HepG2 (cell line): Measurements from ENCODE around the gene RSPRY1. TPM values are rescaled to one million over a fixed set of nuclear protein-coding genes. Genes with fewer than 3 reads are reported as not detected.

ENCODE experiments used
- ATRX ChIP-seq: sonication (generic); formaldehyde crosslinking; IDR thresholded peaks from 2 replicates; pipeline ENCODE4 v1.4.0; 2020; ENCODE audit warnings: missing genetic modification reagents, borderline replicate concordance
- CAMTA2 ChIP-seq: sonication (generic); formaldehyde crosslinking; IDR thresholded peaks from 2 replicates; pipeline ENCODE4 v1.4.0; 2020; ENCODE audit warnings: mild to moderate bottlenecking, missing genetic modification reagents, borderline replicate concordance
- CEBPG ChIP-seq: IDR thresholded peaks from 2 replicates; pipeline ENCODE4 v1.6.1; 2016
- GATAD1 ChIP-seq: IDR thresholded peaks from 2 replicates; pipeline ENCODE4 v1.6.1; 2016; ENCODE audit warnings: missing genetic modification reagents, missing compliant biosample characterization
- JUNB ChIP-seq: sonication (generic); formaldehyde crosslinking; IDR thresholded peaks from 2 replicates; pipeline ENCODE4 v1.8.0; 2022; ENCODE audit warnings: missing genetic modification reagents, mild to moderate bottlenecking, borderline replicate concordance
- KDM6A ChIP-seq: IDR thresholded peaks from 2 replicates; pipeline ENCODE4 v1.6.1; 2016; ENCODE audit warnings: low read depth
- NR2F1 ChIP-seq, 2 experiments: fragments of 450-650 bp in 1 of 2; formaldehyde crosslinking in 1 of 2; IDR thresholded peaks; 2 replicates each; pipeline versions ENCODE4 v1.5.0 to v1.6.1; 2016 to 2020; ENCODE audit warnings: mild to moderate bottlenecking in 1 of 2, missing compliant biosample characterization in 1 of 2, missing genetic modification reagents in 1 of 2, moderate library complexity in 1 of 2
- PHF20 ChIP-seq: sonication (generic); formaldehyde crosslinking; IDR thresholded peaks from 2 replicates; pipeline ENCODE4 v1.5.0; 2020; ENCODE audit warnings: mild to moderate bottlenecking, missing genetic modification reagents
- PHF8 ChIP-seq: sonication (generic); formaldehyde crosslinking; IDR thresholded peaks from 2 replicates; pipeline ENCODE4 v1.5.0; 2020; ENCODE audit warnings: missing genetic modification reagents
- SAP130 ChIP-seq: IDR thresholded peaks from 2 replicates; pipeline ENCODE4 v1.6.1; 2016; ENCODE audit warnings: low read depth
- SPEN ChIP-seq: sonication (generic); formaldehyde crosslinking; IDR thresholded peaks from 2 replicates; pipeline ENCODE4 v1.5.1; 2020; ENCODE audit warnings: low read depth, mild to moderate bottlenecking, missing genetic modification reagents
- SRSF1 ChIP-seq: fragments of 200-400 bp; formaldehyde crosslinking; optimal IDR thresholded peaks from 2 replicates; pipeline ENCODE3; 2017; ENCODE audit warnings: mild to moderate bottlenecking, low read depth, low read length, moderate library complexity
- STAG1 ChIP-seq: sonication (generic); formaldehyde crosslinking; IDR thresholded peaks from 2 replicates; pipeline ENCODE4 v1.4.0; 2020; ENCODE audit warnings: missing genetic modification reagents
- U2AF2 ChIP-seq: fragments of 200-400 bp; formaldehyde crosslinking; IDR thresholded peaks from 2 replicates; pipeline ENCODE4 v1.6.1; 2017; ENCODE audit warnings: low read depth, mild to moderate bottlenecking, low read length
- XBP1 ChIP-seq: sonication (generic); formaldehyde crosslinking; IDR thresholded peaks from 2 replicates; pipeline ENCODE4 v1.5.0; 2020; ENCODE audit warnings: missing genetic modification reagents
- ZKSCAN5 ChIP-seq: sonication (generic); formaldehyde crosslinking; IDR thresholded peaks from 2 replicates; pipeline ENCODE4 v1.5.1; 2020; ENCODE audit warnings: mild to moderate bottlenecking, missing genetic modification reagents
- ZMYM2 ChIP-seq: sonication (generic); formaldehyde crosslinking; IDR thresholded peaks from 2 replicates; pipeline ENCODE4 v1.8.0; 2022; ENCODE audit warnings: mild to moderate bottlenecking, missing genetic modification reagents
- ZNF225 ChIP-seq: sonication (generic); formaldehyde crosslinking; IDR thresholded peaks from 2 replicates; pipeline ENCODE4 v1.4.0; 2020; ENCODE audit warnings: mild to moderate bottlenecking, missing genetic modification reagents
- ZNF264 ChIP-seq: sonication (generic); formaldehyde crosslinking; IDR thresholded peaks from 2 replicates; pipeline ENCODE4 v1.4.0; 2020; ENCODE audit warnings: missing genetic modification reagents
- ZNF275 ChIP-seq: sonication (generic); formaldehyde crosslinking; IDR thresholded peaks from 2 replicates; pipeline ENCODE4 v1.8.0; 2022; ENCODE audit warnings: missing genetic modification reagents, mild to moderate bottlenecking, inconsistent platforms, borderline replicate concordance
- ZNF354B ChIP-seq: sonication (generic); formaldehyde crosslinking; IDR thresholded peaks from 2 replicates; pipeline ENCODE4 v1.8.0; 2022; ENCODE audit warnings: mild to moderate bottlenecking, missing genetic modification reagents
- ZNF503 ChIP-seq: sonication (generic); formaldehyde crosslinking; IDR thresholded peaks from 2 replicates; pipeline ENCODE4 v1.4.0; 2020; ENCODE audit warnings: missing genetic modification reagents
- ZNF562 ChIP-seq: sonication (generic); formaldehyde crosslinking; IDR thresholded peaks from 2 replicates; pipeline ENCODE4 v1.8.0; 2022; ENCODE audit warnings: missing genetic modification reagents, borderline replicate concordance
- ZNF782 ChIP-seq: sonication (generic); formaldehyde crosslinking; IDR thresholded peaks from 2 replicates; pipeline ENCODE4 v1.4.0; 2020; ENCODE audit warnings: missing genetic modification reagents, mild to moderate bottlenecking, borderline replicate concordance
- ZSCAN21 ChIP-seq: sonication (generic); formaldehyde crosslinking; IDR thresholded peaks from 2 replicates; pipeline ENCODE4 v1.8.0; 2022; ENCODE audit warnings: mild to moderate bottlenecking, missing genetic modification reagents, moderate library complexity, borderline replicate concordance
- polyA plus RNA-seq, 8 experiments: library from polyadenylated mRNA; depleted of rRNA in 3 of 8; stranded (reverse) in 7 of 8; unstranded in 1 of 8; fragments of >200 nt; fragmentation: Illumina TruSeq in 4 of 8; extraction: Trizol in 4 of 8; gene quantifications; 2 replicates each; pipeline versions ENCODE4 v1.2.1 to v1.2.3, GENCODE V29; 2011 to 2016; ENCODE audit warnings: low read depth in 4 of 8, missing spikeins in 1 of 8, mixed read lengths in 1 of 8; ENCODE audit not compliant: insufficient read depth in 1 of 8
- total RNA-seq, 5 experiments: library from RNA; depleted of rRNA; stranded (reverse); fragments of >200 nt; fragmentation: Illumina TruSeq; extraction: Trizol; gene quantifications; 2 replicates each; pipeline ENCODE4 v1.2.3, GENCODE V29; 2016; ENCODE audit warnings: low read depth in 1 of 5
- TF ChIP-seq, protein P1 (sequence below): IDR thresholded peaks from 2 replicates; pipeline ENCODE4 v1.6.1; 2016
- TF ChIP-seq, protein P2 (sequence below): sonication (generic); formaldehyde crosslinking; IDR thresholded peaks from 2 replicates; pipeline ENCODE4 v1.8.1; 2023; ENCODE audit warnings: mild to moderate bottlenecking, missing genetic modification reagents, borderline replicate concordance
- TF ChIP-seq, protein P3 (sequence below): sonication (generic); formaldehyde crosslinking; IDR thresholded peaks from 2 replicates; pipeline ENCODE4 v1.4.0; 2020; ENCODE audit warnings: missing genetic modification reagents, borderline replicate concordance

Gene RSPRY1
- total and polyA plus RNA-seq, 2 of the 13 experiments (the other 11 are each of a cell fraction or from before 2014, with no cell fraction given) = 53.4 to 61.0 TPM

DNA sequence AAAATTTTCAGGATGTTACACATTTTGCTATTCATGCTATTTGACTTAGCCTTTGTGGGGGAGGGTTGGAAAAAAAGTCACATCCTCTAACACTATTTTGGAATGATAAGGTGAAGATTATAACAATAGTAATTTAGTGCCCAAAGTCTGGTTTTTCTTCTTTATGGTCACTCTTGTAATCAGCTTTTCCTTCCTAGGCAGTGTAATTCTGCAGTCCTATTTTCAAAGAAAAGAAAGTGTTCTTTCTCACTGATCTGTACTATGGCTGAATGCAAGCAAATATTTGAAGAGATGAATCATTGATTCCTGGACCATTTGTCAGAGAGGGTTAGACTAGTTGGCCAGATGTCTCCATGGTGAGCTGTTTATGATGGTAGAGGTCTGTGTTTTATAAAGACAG, 8.4 kb downstream of the RSPRY1 start (continued):
- TF ChIP-seq, protein P1, sequence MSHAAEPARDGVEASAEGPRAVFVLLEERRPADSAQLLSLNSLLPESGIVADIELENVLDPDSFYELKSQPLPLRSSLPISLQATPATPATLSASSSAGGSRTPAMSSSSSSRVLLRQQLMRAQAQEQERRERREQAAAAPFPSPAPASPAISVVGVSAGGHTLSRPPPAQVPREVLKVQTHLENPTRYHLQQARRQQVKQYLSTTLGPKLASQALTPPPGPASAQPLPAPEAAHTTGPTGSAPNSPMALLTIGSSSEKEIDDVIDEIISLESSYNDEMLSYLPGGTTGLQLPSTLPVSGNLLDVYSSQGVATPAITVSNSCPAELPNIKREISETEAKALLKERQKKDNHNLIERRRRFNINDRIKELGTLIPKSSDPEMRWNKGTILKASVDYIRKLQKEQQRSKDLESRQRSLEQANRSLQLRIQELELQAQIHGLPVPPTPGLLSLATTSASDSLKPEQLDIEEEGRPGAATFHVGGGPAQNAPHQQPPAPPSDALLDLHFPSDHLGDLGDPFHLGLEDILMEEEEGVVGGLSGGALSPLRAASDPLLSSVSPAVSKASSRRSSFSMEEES (CRISPR knock-in tag) = no peak
- peak; percentile 92; the same call in 1 of the 2 replicates for TF ChIP-seq JUNB (CRISPR knock-in tag)
- no peak for TF ChIP-seq ZKSCAN5
- no peak for TF ChIP-seq ZMYM2 (CRISPR knock-in tag)
- TF ChIP-seq ZSCAN21 (CRISPR knock-in tag) = no peak
- no peak for TF ChIP-seq ZNF275 (CRISPR knock-in tag)
- TF ChIP-seq KDM6A = no peak
- TF ChIP-seq ZNF264 (CRISPR knock-in tag) = no peak
- TF ChIP-seq U2AF2 = no peak
- no peak for TF ChIP-seq ZNF225 (CRISPR knock-in tag)
- TF ChIP-seq NR2F1 (CRISPR knock-in tag; IDR thresholded peaks at IDR 0.05) = peak in 1 of 2 experiments; percentile 39; a peak in 1 of 4 replicates
- no peak for TF ChIP-seq XBP1 (CRISPR knock-in tag)
- TF ChIP-seq SRSF1 = no peak
- no peak for TF ChIP-seq CAMTA2 (CRISPR knock-in tag)
- TF ChIP-seq GATAD1 (CRISPR knock-in tag) = peak; percentile 66
- no peak for TF ChIP-seq PHF8 (CRISPR knock-in tag)
- TF ChIP-seq, protein P2, sequence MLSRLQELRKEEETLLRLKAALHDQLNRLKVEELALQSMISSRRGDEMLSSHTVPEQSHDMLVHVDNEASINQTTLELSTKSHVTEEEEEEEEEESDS (CRISPR knock-in tag) = 0 out of 2 replicates have a peak, but pooled peaks have one; percentile 35
- TF ChIP-seq ZNF354B (CRISPR knock-in tag) = no peak
- TF ChIP-seq ZNF562 (CRISPR knock-in tag) = no peak
- peak; percentile 93 for TF ChIP-seq SAP130 (CRISPR knock-in tag)
- TF ChIP-seq, protein P3, sequence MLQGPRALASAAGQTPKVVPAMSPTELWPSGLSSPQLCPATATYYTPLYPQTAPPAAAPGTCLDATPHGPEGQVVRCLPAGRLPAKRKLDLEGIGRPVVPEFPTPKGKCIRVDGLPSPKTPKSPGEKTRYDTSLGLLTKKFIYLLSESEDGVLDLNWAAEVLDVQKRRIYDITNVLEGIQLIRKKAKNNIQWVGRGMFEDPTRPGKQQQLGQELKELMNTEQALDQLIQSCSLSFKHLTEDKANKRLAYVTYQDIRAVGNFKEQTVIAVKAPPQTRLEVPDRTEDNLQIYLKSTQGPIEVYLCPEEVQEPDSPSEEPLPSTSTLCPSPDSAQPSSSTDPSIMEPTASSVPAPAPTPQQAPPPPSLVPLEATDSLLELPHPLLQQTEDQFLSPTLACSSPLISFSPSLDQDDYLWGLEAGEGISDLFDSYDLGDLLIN = no peak
- no peak for TF ChIP-seq PHF20 (CRISPR knock-in tag)
- TF ChIP-seq ZNF503 (CRISPR knock-in tag) = no peak
- TF ChIP-seq CEBPG (CRISPR knock-in tag) = peak; percentile 55; the same call in 1 of the 2 replicates
- no peak for TF ChIP-seq ZNF782 (CRISPR knock-in tag)
- no peak for TF ChIP-seq ATRX (CRISPR knock-in tag)
- TF ChIP-seq STAG1 (CRISPR knock-in tag) = no peak
- no peak for TF ChIP-seq SPEN (CRISPR knock-in tag)
